ENCODE measurements around the gene ZNF525.
"Not testable (repeated sequence)": the region's sequence is repeated elsewhere in the genome, so short reads cannot be mapped to it uniquely, and the experiment has no call there.

The ZNF525 gene

DNA sequence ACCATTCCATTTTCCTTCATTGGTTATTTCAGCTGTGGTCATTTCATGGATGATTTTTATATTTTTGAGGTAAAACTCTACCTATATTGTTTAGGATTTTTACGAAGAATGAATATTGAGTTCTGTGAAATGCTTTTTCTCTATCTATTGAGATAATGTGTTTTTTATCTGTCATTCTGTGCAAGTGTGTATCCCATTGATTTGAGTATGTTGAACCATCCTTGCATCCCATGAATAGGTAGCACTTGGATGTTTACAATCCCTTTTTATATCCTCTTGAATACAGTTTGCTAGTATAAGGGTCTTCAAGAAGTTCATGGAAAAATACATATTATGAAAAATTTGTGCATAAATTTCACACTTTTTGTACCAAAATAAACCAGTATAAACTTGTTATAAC, 9.8 kb upstream of the ZNF525 start:
- no peak for DNase-seq (ENCODE audit: low read depth)
- H3K4me3 ChIP-seq (ENCODE audit: control insufficient read depth, low read depth, low read length), result no peak overlapping the region
- TF ChIP-seq, protein P1, sequence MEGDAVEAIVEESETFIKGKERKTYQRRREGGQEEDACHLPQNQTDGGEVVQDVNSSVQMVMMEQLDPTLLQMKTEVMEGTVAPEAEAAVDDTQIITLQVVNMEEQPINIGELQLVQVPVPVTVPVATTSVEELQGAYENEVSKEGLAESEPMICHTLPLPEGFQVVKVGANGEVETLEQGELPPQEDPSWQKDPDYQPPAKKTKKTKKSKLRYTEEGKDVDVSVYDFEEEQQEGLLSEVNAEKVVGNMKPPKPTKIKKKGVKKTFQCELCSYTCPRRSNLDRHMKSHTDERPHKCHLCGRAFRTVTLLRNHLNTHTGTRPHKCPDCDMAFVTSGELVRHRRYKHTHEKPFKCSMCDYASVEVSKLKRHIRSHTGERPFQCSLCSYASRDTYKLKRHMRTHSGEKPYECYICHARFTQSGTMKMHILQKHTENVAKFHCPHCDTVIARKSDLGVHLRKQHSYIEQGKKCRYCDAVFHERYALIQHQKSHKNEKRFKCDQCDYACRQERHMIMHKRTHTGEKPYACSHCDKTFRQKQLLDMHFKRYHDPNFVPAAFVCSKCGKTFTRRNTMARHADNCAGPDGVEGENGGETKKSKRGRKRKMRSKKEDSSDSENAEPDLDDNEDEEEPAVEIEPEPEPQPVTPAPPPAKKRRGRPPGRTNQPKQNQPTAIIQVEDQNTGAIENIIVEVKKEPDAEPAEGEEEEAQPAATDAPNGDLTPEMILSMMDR (IDR thresholded peaks at IDR 0.05; ENCODE audit: control insufficient read depth, insufficient read depth, low read depth, low read length, missing control alignments), result no peak

- H3K4me3 ChIP-seq (ENCODE audit: control insufficient read depth, low read depth, low read length), result no peak overlapping the region
- TF ChIP-seq, protein P1 (IDR thresholded peaks at IDR 0.05; ENCODE audit: control insufficient read depth, insufficient read depth, low read depth, low read length, missing control alignments), result no peak
- DNase-seq (ENCODE audit: low read depth), result no peak
Observed at GRCh38 chr19:53357821-53358581, 7.5 kb upstream of the ZNF525 start.

GRCh38 chr19:53360056-53360455, 5.4 kb upstream of the ZNF525 start:
- H3K4me3 ChIP-seq (ENCODE audit: control insufficient read depth, low read depth, low read length); DNase-seq (ENCODE audit: low read depth): not testable (repeated sequence)

DNA sequence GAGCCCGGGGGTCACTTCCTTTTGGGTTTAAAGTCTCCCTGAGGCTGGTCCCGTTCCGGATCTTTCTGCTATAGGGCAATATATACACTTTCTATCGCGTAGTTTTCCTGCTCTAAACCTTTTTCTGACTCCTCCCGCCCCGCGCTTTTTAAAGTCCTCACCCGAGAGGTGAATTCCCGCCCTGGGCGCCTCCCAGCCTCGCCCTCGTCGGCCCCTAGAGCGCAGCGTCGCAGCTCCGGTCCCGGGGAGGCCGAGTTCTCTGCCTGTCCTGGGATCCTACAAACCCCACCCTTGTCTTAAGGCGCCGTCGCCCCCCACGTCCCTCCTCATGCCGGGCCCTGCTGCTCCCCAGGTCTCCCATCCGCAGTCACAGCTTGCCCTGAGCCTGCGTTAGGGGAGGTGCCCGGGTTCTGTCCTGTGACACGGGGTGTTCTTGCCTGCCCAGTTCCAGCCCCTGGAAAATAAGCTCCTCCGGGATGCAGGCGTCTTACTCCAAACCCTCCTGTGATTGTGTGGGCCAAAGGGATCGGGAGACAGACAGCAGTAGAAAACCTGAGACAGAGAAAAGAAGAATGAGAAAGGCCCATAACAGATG, 491 bp downstream of the ZNF525 start:
- no peak for DNase-seq (ENCODE audit: low read depth)
- H3K4me3 ChIP-seq (ENCODE audit: control insufficient read depth, low read depth, low read length), result peak overlapping the region; percentile 77
- TF ChIP-seq, protein P1 (IDR thresholded peaks at IDR 0.05; ENCODE audit: control insufficient read depth, insufficient read depth, low read depth, low read length, missing control alignments), result no peak

DNA sequence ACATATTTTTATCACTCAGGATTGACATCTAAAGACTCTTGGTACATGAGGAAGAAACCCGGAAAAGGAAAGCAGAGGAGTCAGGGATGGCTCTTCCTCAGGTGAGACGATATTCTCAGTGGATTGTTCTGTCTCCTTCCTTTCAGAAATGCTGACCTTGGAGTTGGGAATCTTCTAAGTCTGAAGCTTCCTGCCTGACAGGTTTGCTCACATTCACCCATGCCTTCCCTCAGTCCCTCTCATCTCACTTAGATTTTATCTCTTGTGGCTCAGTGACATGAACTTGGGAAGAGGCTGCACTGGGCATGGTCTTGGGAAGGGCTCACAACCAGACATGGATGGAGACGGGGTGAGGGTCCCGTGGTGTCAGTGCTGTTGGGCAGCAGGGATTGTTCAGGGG, 6.7 kb downstream of the ZNF525 start:
- no peak for DNase-seq (ENCODE audit: low read depth)
- no peak overlapping the region for H3K4me3 ChIP-seq (ENCODE audit: control insufficient read depth, low read depth, low read length)
- TF ChIP-seq, protein P1 (IDR thresholded peaks at IDR 0.05; ENCODE audit: control insufficient read depth, insufficient read depth, low read depth, low read length, missing control alignments), result no peak

DNA sequence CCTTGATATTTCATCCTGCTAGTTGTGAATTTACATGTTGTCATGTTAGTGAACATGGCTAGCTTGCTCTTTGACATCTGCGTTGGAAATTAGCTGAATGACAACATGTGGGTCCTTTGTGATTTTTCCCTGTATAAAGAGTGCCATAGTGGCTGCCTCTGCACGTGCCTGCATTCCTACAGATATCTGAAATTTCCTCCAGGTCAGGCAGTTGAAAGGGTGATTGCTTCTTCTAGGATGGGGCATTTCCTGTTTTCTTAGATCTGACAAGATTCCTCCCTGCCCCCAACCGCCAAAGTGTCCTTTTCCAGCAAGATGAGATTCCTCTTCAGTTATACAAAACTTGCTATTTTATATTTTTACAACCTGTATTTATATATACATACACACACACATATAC, 8.8 kb downstream of the ZNF525 start:
- DNase-seq (ENCODE audit: low read depth), result no peak
- TF ChIP-seq, protein P1 (IDR thresholded peaks at IDR 0.05; ENCODE audit: control insufficient read depth, insufficient read depth, low read depth, low read length, missing control alignments), result no peak
- H3K4me3 ChIP-seq (ENCODE audit: control insufficient read depth, low read depth, low read length), result no peak overlapping the region

DNA sequence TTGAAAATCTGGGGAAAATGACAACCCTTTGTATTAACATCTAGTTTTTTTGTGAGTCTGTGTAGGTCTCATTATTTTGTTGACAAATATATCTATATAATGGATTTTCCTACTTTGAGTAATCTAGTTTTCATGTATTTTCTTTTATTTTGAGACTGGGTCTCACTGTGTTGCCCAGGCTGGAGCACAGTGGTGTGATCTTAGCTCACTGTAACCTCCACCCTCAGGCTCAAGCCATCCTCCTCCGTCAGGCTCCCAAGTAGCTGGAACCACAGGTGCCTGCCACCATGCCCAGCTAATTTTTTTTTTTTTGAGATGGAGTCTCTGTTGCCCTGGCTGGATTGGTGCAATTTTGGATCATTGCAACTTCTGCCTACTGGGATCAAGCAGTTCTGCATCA, 9.2 kb downstream of the ZNF525 start:
- no peak for DNase-seq (ENCODE audit: low read depth)
- H3K4me3 ChIP-seq (ENCODE audit: control insufficient read depth, low read depth, low read length), result no peak overlapping the region
- TF ChIP-seq, protein P1 (IDR thresholded peaks at IDR 0.05; ENCODE audit: control insufficient read depth, insufficient read depth, low read depth, low read length, missing control alignments), result no peak

All from AG09309 (cell line).